Thoracic aorta (tissue), 2 donors: ENCODE data around the gene CRTC3. TPM values are rescaled to one million over a fixed set of nuclear protein-coding genes. Genes with fewer than 3 reads are reported as not detected.

Source experiments
- ATAC-seq: fragments of 150-250 bp; one replicate; pipeline ENCODE4 v1.8.0; 2017; ENCODE audit warnings: low read depth; ENCODE audit not compliant: insufficient number of reproducible peaks, low FRiP score
- DNase-seq: peaks from one replicate; pipeline ENCODE4 v3.0.0-alpha.2; 2020; ENCODE audit warnings: low spot score
- H3K27ac ChIP-seq, 2 donors: fragments of 200-600 bp; sonication (generic); 1 replicate in 1 of 2; 2 replicates in 1 of 2; pipeline ENCODE4 v1.5.1; 2016; ENCODE audit warnings: mild to moderate bottlenecking in 2 of 2, moderate library complexity in 2 of 2
- H3K27me3 ChIP-seq: fragments of 200-600 bp; sonication (generic); replicated peaks from 2 replicates; pipeline ENCODE4 v1.6.0; 2016; ENCODE audit warnings: mild to moderate bottlenecking; ENCODE audit not compliant: insufficient read depth
- H3K36me3 ChIP-seq: fragments of 200-600 bp; sonication (generic); one replicate; pipeline ENCODE4 v1.5.1; 2016
- H3K4me1 ChIP-seq, 2 donors: fragments of 200-600 bp; sonication (generic); 1 replicate in 1 of 2; 2 replicates in 1 of 2; pipeline versions ENCODE4 v1.5.1 to v1.6.0; 2016; ENCODE audit warnings: low read depth in 2 of 2, mild to moderate bottlenecking in 1 of 2; ENCODE audit not compliant: control insufficient read depth in 1 of 2
- H3K4me3 ChIP-seq: fragments of 200-600 bp; sonication (generic); 2 replicates; pipeline ENCODE4 v1.5.1; 2016; ENCODE audit warnings: mild to moderate bottlenecking
- H3K9me3 ChIP-seq: fragments of 200-600 bp; sonication (generic); 2 replicates; pipeline ENCODE4 v1.5.1; 2016
- CTCF ChIP-seq: fragments of 200-600 bp; sonication (generic); IDR thresholded peaks from one replicate; pipeline ENCODE4 v1.5.1; 2019; ENCODE audit warnings: antibody characterized with exemption
- total RNA-seq, 2 donors: library from RNA; depleted of rRNA; stranded (reverse); fragments of >200 nt; gene quantifications; one replicate each; pipeline versions ENCODE4 v1.1.0 to v1.2.3, GENCODE V29; 2016

The CRTC3 gene
- total RNA-seq, 2 donors from 2014 or later = 73.2 to 89.8 TPM

- Histone ChIP-seq H3K4me1 (peaks cover 9 to 26% of the 10 kb centered on the region in 2 donors), H3K9me3 (no peaks in the 10 kb centered on the region), H3K27ac (peak overlapping the region; percentile 44 to 60), H3K36me3 (no peaks in the 10 kb centered on the region), H3K4me3 (peak overlapping the region; percentile 35), H3K27me3 (no peaks in the 10 kb centered on the region)
- no peak for TF ChIP-seq CTCF
- ATAC-seq (peak; percentile 82), DNase-seq (peak; percentile 36)
These were observed 41.4 kb downstream of the CRTC3 start for GRCh38 chr15:90571063-90571541.

- Histone ChIP-seq H3K4me3 (no peak overlapping the region), H3K9me3 (no peaks in the 10 kb centered on the region), H3K4me1 (peaks cover 9 to 28% of the 10 kb centered on the region in 2 donors), H3K36me3 (no peaks in the 10 kb centered on the region), H3K27me3 (no peaks in the 10 kb centered on the region), H3K27ac (no peak overlapping the region)
- DNase-seq (no peak), ATAC-seq (no peak)
- TF ChIP-seq CTCF = no peak
These were observed 43.2 kb downstream of the CRTC3 start for GRCh38 chr15:90572893-90573292.

DNA sequence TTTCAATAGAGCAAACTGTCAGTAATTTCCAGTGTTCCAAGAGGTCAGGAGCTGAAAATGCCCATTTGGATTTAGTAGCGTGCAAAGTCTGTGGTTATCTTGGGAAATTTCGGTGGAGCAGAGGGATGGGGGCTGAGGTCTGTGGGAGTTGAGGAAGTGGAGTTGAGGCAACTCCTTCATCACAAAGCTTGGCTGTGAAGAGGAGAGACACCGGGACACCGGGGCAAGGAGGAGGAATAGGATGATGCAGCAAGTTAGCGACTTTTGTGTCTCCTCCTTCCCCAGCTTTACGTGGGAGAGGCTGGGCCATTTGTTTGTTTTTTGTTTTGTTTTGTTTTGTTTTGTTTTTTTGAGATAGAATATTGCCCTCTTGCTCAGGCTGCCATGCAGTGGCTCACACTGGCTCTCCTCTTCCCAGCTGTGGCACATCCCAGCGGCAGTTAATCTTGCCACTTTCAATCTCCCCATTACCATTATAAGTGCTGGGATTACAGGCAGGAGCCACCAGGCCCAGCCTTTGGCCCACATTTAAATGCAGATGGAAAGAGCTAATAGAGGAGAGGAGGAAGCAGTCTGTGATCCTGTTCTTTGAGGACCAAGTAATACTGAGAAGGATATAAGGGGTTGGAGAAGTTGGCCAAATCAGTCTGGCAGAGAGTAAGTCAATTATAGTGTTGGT is 47.1 kb downstream of the CRTC3 start:
- no peak for ATAC-seq
- H3K4me1 ChIP-seq = peaks cover 22 to 31% of the 10 kb centered on the region in 2 donors
- no peak overlapping the region for H3K27ac ChIP-seq
- no peaks in the 10 kb centered on the region for H3K27me3 ChIP-seq
- no peaks in the 10 kb centered on the region for H3K9me3 ChIP-seq
- H3K4me3 ChIP-seq = no peak overlapping the region
- no peaks in the 10 kb centered on the region for H3K36me3 ChIP-seq
- TF ChIP-seq CTCF = no peak
- DNase-seq = no peak

DNA sequence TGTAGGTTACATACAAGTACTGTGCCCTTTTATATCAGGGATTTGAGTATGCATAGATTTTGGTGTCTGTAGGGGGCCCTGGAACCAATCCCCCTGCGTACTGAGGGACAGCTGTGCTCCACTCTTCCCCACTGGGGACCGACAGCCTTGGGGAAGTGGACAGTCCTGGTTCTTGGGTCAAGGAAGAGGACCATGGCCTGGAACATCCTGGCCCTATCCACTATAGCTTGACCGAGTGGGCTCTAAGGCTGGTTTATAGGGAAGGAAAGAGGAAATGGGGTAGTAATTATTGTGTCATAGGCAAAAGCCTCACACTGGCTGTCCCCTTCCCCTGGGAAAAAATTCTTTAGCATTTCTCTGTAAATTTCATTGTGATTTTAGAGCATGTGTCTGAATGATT is 49.5 kb downstream of the CRTC3 start:
- Histone ChIP-seq H3K27ac (no peak overlapping the region), H3K4me3 (no peak overlapping the region), H3K27me3 (no peaks in the 10 kb centered on the region), H3K36me3 (no peaks in the 10 kb centered on the region), H3K4me1 (peaks cover 38 to 55% of the 10 kb centered on the region in 2 donors), H3K9me3 (no peaks in the 10 kb centered on the region)
- DNase-seq (no peak), ATAC-seq (no peak)
- TF ChIP-seq CTCF = no peak

DNA sequence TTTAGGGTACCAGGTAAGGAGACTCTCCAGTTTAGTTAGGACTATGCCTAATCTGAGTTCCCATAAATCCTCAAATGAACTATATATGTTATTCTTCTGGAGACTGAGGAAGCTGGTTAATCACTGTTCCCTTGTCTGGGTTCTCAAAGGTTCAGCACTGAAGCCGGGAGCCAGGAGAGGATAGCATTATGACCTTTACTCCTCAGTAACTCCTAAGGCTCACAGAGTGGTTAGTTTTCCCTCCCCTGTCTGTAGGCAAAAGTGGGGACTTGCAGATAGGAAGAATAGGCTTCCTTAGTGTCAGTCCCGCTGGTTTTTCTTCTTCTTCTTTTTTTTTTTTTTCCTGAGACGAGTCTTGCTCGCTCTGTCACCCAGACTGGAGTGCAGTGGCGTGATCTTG is 50.4 kb downstream of the CRTC3 start:
- peaks cover 38 to 55% of the 10 kb centered on the region in 2 donors for H3K4me1 ChIP-seq
- DNase-seq = no peak
- H3K36me3 ChIP-seq = no peaks in the 10 kb centered on the region
- no peak for ATAC-seq
- TF ChIP-seq CTCF = no peak
- H3K27me3 ChIP-seq = no peaks in the 10 kb centered on the region
- no peak overlapping the region for H3K27ac ChIP-seq
- no peaks in the 10 kb centered on the region for H3K9me3 ChIP-seq
- no peak overlapping the region for H3K4me3 ChIP-seq
